Measurements from ENCODE around the gene PIGL.

The PIGL gene

DNA sequence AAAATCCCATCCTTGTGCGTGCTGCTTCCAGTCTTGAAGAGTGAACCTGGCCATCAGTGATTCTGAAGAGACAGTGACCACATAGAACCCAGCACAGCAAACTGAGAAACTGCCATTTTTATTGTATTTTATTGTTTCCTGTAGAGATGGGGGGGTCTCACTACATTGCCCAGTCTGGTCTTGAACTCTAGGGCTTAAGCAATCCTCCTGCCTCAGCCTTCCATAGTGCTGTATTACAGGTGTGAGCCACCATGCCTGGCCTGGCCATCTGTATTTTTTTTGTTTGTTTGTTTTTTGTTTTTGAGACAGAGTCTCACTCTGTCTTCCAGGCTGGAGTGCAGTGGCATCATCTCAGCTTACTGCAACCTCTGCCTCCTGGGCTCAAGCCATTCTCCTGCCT, 122.4 kb downstream of the PIGL start:
- no peak overlapping the region for H3K4me3 ChIP-seq (ENCODE audit: control insufficient read depth, low read depth, low read length)

DNA sequence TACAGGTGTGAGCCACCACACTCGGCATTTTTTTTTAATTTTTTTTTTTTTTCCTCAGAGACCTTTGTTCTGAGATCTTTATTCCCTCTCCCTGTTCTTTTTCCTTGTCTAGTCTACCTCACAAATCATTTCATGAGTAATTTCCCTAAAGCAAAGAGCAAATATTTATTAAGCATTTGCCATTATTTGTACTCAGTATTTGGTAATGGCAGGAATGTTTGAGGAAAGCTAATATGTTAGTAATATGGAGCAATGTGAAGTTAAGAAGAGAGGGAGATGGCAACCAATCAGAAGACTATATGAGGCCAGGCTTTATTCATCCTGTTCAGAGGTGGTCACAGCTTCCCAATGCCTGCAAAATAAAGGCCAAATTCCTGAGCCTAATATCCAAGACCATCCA, 122.9 kb downstream of the PIGL start:
- TF ChIP-seq, protein P1, sequence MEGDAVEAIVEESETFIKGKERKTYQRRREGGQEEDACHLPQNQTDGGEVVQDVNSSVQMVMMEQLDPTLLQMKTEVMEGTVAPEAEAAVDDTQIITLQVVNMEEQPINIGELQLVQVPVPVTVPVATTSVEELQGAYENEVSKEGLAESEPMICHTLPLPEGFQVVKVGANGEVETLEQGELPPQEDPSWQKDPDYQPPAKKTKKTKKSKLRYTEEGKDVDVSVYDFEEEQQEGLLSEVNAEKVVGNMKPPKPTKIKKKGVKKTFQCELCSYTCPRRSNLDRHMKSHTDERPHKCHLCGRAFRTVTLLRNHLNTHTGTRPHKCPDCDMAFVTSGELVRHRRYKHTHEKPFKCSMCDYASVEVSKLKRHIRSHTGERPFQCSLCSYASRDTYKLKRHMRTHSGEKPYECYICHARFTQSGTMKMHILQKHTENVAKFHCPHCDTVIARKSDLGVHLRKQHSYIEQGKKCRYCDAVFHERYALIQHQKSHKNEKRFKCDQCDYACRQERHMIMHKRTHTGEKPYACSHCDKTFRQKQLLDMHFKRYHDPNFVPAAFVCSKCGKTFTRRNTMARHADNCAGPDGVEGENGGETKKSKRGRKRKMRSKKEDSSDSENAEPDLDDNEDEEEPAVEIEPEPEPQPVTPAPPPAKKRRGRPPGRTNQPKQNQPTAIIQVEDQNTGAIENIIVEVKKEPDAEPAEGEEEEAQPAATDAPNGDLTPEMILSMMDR (conservative IDR thresholded peaks at IDR 0.05; ENCODE audit: control insufficient read depth, insufficient read depth, low read depth, low read length), result no peak
- no peak overlapping the region for H3K4me3 ChIP-seq (ENCODE audit: control insufficient read depth, low read depth, low read length)
- DNase-seq (ENCODE audit: low read depth), result no peak

More for the DNA sequence above, 122.4 kb downstream of the PIGL start:
- no peak for DNase-seq (ENCODE audit: low read depth)
- TF ChIP-seq, protein P1 (conservative IDR thresholded peaks at IDR 0.05; ENCODE audit: control insufficient read depth, insufficient read depth, low read depth, low read length), result no peak

DNA sequence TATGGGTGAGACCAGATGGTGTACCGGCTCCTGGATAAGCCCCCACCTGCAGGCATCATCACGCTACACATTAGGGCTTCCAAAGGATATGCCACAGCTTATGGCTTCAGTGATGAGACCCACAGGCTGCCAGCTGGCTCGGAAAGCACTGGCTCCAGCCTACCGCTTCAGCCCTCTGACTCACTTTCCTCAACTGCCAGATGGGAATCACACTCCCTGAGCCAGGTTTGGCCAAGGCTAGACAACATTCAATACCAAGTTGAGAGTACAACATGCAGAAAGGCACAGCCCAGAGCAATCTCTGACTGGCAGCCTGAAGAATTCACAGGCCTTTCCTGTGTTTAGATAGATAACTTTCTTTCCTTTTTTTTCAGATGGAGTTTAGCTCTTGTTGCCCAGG, 126.0 kb downstream of the PIGL start:
- no peak overlapping the region for H3K4me3 ChIP-seq (ENCODE audit: control insufficient read depth, low read depth, low read length)
- DNase-seq (ENCODE audit: low read depth), result peak; percentile 84
- TF ChIP-seq, protein P1 (conservative IDR thresholded peaks at IDR 0.05; ENCODE audit: control insufficient read depth, insufficient read depth, low read depth, low read length), result no peak

DNA sequence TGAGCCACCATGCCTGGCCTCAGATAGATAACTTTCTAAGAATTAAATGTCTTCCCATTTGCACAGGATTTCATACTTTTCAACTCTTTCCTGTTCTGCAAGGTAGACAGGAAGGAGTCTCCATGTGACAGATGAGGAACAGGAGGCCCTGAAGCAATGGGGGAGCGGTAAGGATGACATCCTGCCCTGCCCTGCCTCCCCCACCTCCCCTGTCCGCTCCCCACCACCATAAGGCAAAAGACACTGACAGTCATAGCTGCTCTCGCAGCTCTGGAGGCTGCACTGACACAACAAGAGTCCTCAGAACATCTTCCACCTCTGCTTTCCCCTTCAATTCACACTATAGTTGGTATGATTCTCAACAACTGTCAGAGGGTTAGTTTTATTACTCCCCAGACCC, 126.6 kb downstream of the PIGL start:
- no peak for DNase-seq (ENCODE audit: low read depth)
- H3K4me3 ChIP-seq (ENCODE audit: control insufficient read depth, low read depth, low read length), result no peak overlapping the region
- TF ChIP-seq, protein P1 (conservative IDR thresholded peaks at IDR 0.05; ENCODE audit: control insufficient read depth, insufficient read depth, low read depth, low read length), result no peak

DNA sequence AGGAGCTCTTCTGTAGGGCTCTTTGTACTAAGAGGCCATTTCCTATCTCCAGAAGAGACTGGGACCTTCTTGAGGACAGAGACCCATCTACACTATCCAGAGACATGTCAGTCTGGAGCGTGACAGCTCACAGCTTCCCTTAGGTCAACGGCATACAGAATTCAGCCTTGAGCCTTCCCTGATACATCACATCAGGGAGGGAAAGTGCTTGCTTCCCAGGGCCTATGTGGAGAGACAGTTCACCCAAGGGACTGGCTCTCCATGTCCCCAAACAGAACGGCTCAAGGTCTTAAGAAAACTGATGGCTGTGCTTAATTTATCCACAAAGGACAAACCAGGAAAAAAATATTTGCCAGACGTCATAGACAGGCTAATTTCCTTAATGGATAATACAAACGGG, 128.6 kb downstream of the PIGL start:
- H3K4me3 ChIP-seq (ENCODE audit: control insufficient read depth, low read depth, low read length), result no peak overlapping the region
- DNase-seq (ENCODE audit: low read depth), result no peak
- TF ChIP-seq, protein P1 (conservative IDR thresholded peaks at IDR 0.05; ENCODE audit: control insufficient read depth, insufficient read depth, low read depth, low read length), result no peak

DNA sequence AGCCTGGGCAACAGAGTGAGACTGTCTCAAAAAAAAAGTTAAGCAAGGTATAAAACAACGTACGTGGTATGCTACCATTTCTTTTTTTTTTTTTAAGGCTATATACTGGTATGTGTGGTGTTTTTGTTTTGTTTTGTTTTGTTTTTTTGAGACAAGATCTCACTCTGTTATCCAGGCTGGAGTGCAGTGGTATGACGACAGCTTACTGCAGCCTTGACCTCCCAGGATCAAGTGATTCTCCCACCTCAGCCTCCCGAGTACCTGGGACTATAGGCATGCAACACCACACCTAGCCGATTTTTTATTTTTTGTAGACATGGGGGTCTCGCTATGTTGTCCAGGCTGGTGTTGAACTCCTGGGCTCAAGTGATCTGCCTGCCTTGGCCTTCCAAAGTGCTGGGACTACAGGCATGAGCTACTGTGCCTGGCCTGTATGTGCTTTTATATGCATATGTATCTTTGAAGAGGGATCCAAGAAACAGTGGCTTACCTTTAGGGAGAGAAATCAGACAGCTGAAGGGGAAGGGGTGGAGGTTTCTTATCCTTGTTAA, 129.8 kb downstream of the PIGL start:
- DNase-seq (ENCODE audit: low read depth), result no peak
- no peak overlapping the region for H3K4me3 ChIP-seq (ENCODE audit: control insufficient read depth, low read depth, low read length)
- TF ChIP-seq, protein P1 (conservative IDR thresholded peaks at IDR 0.05; ENCODE audit: control insufficient read depth, insufficient read depth, low read depth, low read length), result no peak

DNA sequence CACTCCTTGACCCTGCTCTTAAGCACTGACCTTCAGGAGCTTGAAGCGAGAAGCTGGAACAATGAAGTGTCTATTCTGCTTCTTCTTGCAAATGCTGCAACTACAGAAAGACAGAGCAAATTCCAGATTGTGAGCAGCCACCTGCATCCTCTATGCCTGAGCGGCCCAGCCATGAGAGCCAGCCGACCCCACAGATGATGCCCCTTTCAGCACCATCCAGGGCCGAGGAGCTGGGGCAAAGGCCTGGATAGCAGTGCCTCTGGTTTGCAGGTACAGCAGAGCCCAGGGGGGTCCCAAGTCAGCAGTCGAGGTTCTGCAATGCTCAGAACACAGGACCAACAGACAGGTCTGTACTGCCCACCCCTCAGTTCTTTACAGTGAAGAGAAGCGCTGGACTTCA, 131.6 kb downstream of the PIGL start:
- H3K4me3 ChIP-seq (ENCODE audit: control insufficient read depth, low read depth, low read length), result no peak overlapping the region
- TF ChIP-seq, protein P1 (conservative IDR thresholded peaks at IDR 0.05; ENCODE audit: control insufficient read depth, insufficient read depth, low read depth, low read length), result no peak
- no peak for DNase-seq (ENCODE audit: low read depth)

Data from fibroblast of mammary gland (primary cell).